ENCODE data around the gene GALNT13. TPM values are rescaled to one million over a fixed set of nuclear protein-coding genes. Genes with fewer than 3 reads are reported as not detected.

GALNT13 gene
- 0.46 and 0.75 TPM in 2 replicates for total RNA-seq

DNA sequence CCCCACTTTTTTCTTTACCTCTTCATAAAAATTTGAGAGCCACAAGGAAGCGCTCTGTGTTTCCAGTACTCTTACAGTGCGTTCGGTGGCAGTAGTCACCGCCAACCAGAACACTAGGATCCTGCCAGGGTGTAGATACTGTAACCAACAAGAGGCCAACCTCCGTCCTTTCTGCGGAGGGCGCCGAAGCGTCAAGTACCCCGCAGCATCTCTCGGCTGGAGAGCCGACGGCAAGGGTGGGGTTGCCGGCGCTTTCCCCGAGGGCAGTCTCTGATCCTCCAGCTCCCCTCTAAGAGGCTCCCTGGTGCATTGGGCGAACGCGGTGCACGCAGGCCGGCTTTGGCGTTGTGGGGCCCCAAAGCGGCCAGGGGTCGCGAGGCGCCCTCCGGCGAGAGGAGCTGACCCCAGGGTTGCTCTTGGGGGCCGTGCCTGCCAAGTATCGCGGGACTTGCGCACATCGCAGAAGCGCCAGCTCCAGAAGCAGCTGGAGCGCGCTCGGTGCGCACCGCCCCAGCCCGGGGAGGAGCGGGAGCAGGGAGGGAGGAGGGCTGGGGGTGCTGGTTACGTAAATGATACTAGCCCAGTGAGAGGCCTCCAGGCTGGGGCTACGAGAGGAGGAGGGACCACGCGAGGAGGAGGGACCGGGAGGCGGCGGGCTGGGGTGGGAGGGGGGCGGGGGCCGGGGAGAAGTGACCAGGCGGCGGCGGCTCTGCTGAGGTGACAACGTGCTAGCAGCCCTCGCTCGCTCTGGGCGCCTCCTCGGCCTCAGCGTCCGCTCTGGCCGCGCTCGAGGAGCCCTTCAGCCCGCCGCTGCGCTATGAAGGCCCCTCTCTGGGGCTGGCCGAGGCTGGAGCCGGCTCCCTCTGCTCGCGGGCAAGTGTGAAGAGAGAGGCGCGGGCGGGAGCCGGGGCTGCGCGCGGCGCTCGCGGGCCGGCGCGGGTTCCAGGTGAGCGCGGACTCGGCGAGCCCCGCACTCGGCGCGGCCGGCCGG lies at the start of gene GALNT13:
GALNT13 (plus strand) TSS at position 692 of the 991 bp plus-strand sequence.
- DNase-seq (ENCODE audit: low read depth): peak; percentile 28
- Histone ChIP-seq H3K27me3 (ENCODE audit: control insufficient read depth, insufficient read depth, low read length) (peaks cover 33% of the 10 kb centered on the region), H3K36me3 (ENCODE audit: control insufficient read depth, insufficient read depth, low read length) (no peaks in the 10 kb centered on the region), H3K4me3 (ENCODE audit: low read depth, low read length) (peak within 1 kb of the TSS; percentile 46)
- TF ChIP-seq, protein P1, sequence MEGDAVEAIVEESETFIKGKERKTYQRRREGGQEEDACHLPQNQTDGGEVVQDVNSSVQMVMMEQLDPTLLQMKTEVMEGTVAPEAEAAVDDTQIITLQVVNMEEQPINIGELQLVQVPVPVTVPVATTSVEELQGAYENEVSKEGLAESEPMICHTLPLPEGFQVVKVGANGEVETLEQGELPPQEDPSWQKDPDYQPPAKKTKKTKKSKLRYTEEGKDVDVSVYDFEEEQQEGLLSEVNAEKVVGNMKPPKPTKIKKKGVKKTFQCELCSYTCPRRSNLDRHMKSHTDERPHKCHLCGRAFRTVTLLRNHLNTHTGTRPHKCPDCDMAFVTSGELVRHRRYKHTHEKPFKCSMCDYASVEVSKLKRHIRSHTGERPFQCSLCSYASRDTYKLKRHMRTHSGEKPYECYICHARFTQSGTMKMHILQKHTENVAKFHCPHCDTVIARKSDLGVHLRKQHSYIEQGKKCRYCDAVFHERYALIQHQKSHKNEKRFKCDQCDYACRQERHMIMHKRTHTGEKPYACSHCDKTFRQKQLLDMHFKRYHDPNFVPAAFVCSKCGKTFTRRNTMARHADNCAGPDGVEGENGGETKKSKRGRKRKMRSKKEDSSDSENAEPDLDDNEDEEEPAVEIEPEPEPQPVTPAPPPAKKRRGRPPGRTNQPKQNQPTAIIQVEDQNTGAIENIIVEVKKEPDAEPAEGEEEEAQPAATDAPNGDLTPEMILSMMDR (IDR thresholded peaks at IDR 0.05; ENCODE audit: insufficient read depth, low read length, poor library complexity, severe bottlenecking): no peak

DNA sequence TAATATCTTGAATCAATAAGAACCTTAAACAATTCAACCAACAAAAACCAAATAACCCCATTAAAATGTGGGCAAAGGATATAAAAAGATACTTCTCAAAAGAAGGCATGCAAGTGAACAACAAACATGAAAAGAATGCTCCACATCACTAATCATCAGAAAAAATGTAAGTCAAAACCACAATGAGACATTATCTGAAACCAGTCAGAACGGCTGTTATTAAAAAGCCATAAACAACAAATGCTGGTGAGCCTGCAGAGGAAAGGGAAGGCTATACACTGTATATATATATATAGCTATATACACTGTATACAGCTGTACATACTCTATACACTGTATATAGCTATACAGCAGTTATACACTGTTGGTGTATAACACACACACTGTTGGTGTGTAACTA lies 47.8 kb upstream of the GALNT13 start:
- H3K4me3 ChIP-seq (ENCODE audit: low read depth, low read length): no peak overlapping the region
- H3K36me3 ChIP-seq (ENCODE audit: control insufficient read depth, insufficient read depth, low read length): no peaks in the 10 kb centered on the region
- no peak for DNase-seq (ENCODE audit: low read depth)
- TF ChIP-seq, protein P1 (IDR thresholded peaks at IDR 0.05; ENCODE audit: insufficient read depth, low read length, poor library complexity, severe bottlenecking): no peak
- H3K27me3 ChIP-seq (ENCODE audit: control insufficient read depth, insufficient read depth, low read length): no peaks in the 10 kb centered on the region

DNA sequence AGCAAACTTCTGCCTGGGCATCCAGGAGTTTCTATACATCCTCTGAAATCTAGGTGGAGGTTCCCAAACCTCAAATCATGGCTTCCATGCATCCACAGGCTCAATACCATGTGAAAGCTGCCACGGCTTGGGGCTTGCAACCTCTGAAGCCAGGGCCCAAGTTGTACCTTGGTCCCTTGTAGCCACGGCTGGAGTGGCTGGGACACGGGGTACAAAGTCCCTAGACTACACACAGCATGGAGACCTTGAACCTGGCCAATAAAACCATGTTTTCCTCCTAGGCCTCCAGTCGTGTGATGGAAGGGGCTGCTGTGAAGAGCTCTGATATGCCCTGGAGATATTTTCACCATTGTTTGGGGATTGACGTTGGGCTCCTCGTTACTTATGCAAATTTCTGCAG lies 43.4 kb upstream of the GALNT13 start:
- Histone ChIP-seq H3K36me3 (ENCODE audit: control insufficient read depth, insufficient read depth, low read length) (no peaks in the 10 kb centered on the region), H3K4me3 (ENCODE audit: low read depth, low read length) (no peak overlapping the region), H3K27me3 (ENCODE audit: control insufficient read depth, insufficient read depth, low read length) (no peaks in the 10 kb centered on the region)
- no peak for DNase-seq (ENCODE audit: low read depth)
- TF ChIP-seq, protein P1 (IDR thresholded peaks at IDR 0.05; ENCODE audit: insufficient read depth, low read length, poor library complexity, severe bottlenecking): no peak

DNA sequence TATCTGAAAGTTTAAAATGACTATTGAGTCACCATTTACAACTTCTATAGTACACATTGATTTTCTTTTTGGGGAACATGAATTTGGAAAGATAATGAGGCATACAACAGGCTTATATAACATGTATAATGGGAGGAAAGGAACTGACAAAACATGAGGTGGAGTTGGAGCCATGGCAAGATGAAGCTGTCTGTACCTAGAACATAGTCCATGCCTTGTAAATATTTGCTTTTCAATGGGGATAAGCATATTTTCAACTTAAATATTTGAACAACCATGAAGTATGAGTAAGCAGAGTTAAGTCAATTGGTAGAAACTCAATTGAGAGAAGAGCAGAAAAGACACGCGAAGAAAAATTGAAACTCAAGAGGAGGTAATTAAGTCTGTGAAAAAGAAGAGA lies 37.1 kb upstream of the GALNT13 start:
- no peaks in the 10 kb centered on the region for H3K27me3 ChIP-seq (ENCODE audit: control insufficient read depth, insufficient read depth, low read length)
- H3K36me3 ChIP-seq (ENCODE audit: control insufficient read depth, insufficient read depth, low read length): no peaks in the 10 kb centered on the region
- DNase-seq (ENCODE audit: low read depth): no peak
- TF ChIP-seq, protein P1 (IDR thresholded peaks at IDR 0.05; ENCODE audit: insufficient read depth, low read length, poor library complexity, severe bottlenecking): no peak
- H3K4me3 ChIP-seq (ENCODE audit: low read depth, low read length): no peak overlapping the region

DNA sequence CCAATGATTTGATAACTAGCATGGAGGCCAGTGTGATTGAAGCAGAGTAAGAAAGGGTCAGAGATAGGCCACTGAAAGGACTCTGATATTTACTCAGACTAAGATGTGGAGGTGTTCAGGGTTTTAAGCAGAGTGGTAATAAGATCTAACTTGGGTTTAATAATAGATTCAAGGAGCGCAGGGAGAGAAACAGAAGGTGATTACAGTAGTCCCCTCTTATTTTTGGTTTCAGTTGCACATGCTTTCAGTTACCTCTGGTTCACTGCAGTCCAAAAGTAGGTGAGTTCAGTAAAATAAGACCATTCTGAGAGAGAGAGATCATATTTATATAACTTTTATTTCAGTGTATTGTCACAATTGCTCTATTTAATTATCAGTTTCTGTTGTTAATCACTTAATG lies 13.5 kb upstream of the GALNT13 start:
- no peaks in the 10 kb centered on the region for H3K36me3 ChIP-seq (ENCODE audit: control insufficient read depth, insufficient read depth, low read length)
- TF ChIP-seq, protein P1 (IDR thresholded peaks at IDR 0.05; ENCODE audit: insufficient read depth, low read length, poor library complexity, severe bottlenecking): no peak
- no peaks in the 10 kb centered on the region for H3K27me3 ChIP-seq (ENCODE audit: control insufficient read depth, insufficient read depth, low read length)
- H3K4me3 ChIP-seq (ENCODE audit: low read depth, low read length): no peak overlapping the region
- DNase-seq (ENCODE audit: low read depth): no peak
